T-cell (primary cell): ENCODE measurements around the gene S100PBP. TPM values are rescaled to one million over a fixed set of nuclear protein-coding genes. Genes with fewer than 3 reads are reported as not detected.

Source experiments
- ATAC-seq, 4 experiments: fragments of 200-7000 bp in 3 of 4; fragments of 150-1000 bp in 1 of 4; cut with Tn5 transposase; replicated peaks in 1 of 4; 1 replicate in 3 of 4; 2 replicates in 1 of 4; pipeline ENCODE4 v1.10.0; 2021; ENCODE audit warnings: moderate library complexity in 3 of 4, mild to moderate bottlenecking in 2 of 4, moderate number of reproducible peaks in 1 of 4
- CTCF ChIA-PET, 2 donors: fragments of 300-600 bp; sonication (Branson Sonifier 250); formaldehyde crosslinking; loops; one replicate each; lab custom pipeline; 2022; ENCODE audit warnings: antibody characterized with exemption in 2 of 2; lab: Charles Lee
- POLR2A ChIA-PET, 2 donors: fragments of 300-600 bp; sonication (Branson Sonifier 250); formaldehyde crosslinking; loops; one replicate each; lab custom pipeline; 2022; ENCODE audit warnings: antibody characterized with exemption in 2 of 2; lab: Charles Lee
- DNase-seq, 35 experiments: peaks; one replicate each; pipeline versions ENCODE4 v3.0.0 to v3.0.0-alpha.2; 2013 to 2023
- H3K27ac ChIP-seq: one replicate; pipeline ENCODE4 v1.5.1; 2013; ENCODE audit warnings: low read length
- H3K27me3 ChIP-seq, 2 experiments: replicated peaks in 1 of 2; 1 replicate in 1 of 2; 2 replicates in 1 of 2; pipeline versions ENCODE4 v1.6.1 to v1.7.0; 2013; ENCODE audit warnings: low read length in 1 of 2, mixed read lengths in 1 of 2; ENCODE audit not compliant: control insufficient read depth in 2 of 2, insufficient read depth in 2 of 2; ENCODE audit errors: extremely low read depth in 1 of 2
- H3K36me3 ChIP-seq, 2 donors: 1 replicate in 1 of 2; 2 replicates in 1 of 2; pipeline versions ENCODE4 v1.6.1 to v1.7.0; 2013; ENCODE audit warnings: low read length in 1 of 2; ENCODE audit not compliant: control insufficient read depth in 2 of 2, insufficient read depth in 1 of 2; ENCODE audit errors: extremely low read depth in 1 of 2
- H3K4me1 ChIP-seq, 2 experiments: 1 replicate in 1 of 2; 2 replicates in 1 of 2; pipeline versions ENCODE4 v1.6.1 to v1.7.0; 2013; ENCODE audit warnings: low read length in 2 of 2, mixed read lengths in 1 of 2; ENCODE audit not compliant: insufficient read depth in 2 of 2, control insufficient read depth in 1 of 2; ENCODE audit errors: extremely low read depth in 1 of 2
- H3K4me3 ChIP-seq, 2 donors: 1 replicate in 1 of 2; 2 replicates in 1 of 2; pipeline versions ENCODE4 v1.5.1 to v1.7.0; 2013; ENCODE audit warnings: mild to moderate bottlenecking in 2 of 2, low read length in 1 of 2, moderate library complexity in 1 of 2; ENCODE audit not compliant: control insufficient read depth in 1 of 2; ENCODE audit errors: extremely low read depth in 1 of 2
- H3K9me3 ChIP-seq: 2 replicates; pipeline ENCODE4 v1.7.0; 2013
- H3K27ac Mint-ChIP-seq, 2 donors: one replicate each; pipeline ENCODE4 v1.8.0; 2020 to 2021; ENCODE audit warnings: mild to moderate bottlenecking in 2 of 2, mixed read lengths in 2 of 2
- H3K27me3 Mint-ChIP-seq, 2 donors: one replicate each; pipeline ENCODE4 v1.8.0; 2021 to 2022; ENCODE audit warnings: mixed read lengths in 2 of 2
- H3K36me3 Mint-ChIP-seq: one replicate; pipeline ENCODE4 v1.8.0; 2021; ENCODE audit warnings: mixed read lengths
- H3K4me1 Mint-ChIP-seq, 3 donors: one replicate each; pipeline ENCODE4 v1.8.0; 2020 to 2022; ENCODE audit warnings: mixed read lengths in 3 of 3, mild to moderate bottlenecking in 1 of 3
- H3K4me3 Mint-ChIP-seq, 3 donors: one replicate each; pipeline ENCODE4 v1.8.0; 2020 to 2022; ENCODE audit warnings: mild to moderate bottlenecking in 3 of 3, mixed read lengths in 3 of 3, moderate library complexity in 3 of 3
- H3K9me3 Mint-ChIP-seq, 3 donors: one replicate each; pipeline ENCODE4 v1.8.0; 2020 to 2022; ENCODE audit warnings: mixed read lengths in 3 of 3
- WGBS: methylation state at CpG from one replicate; pipeline ENCODE4 v1.1.5; 2013; ENCODE audit warnings: missing lambda C conversion rate; ENCODE audit not compliant: insufficient coverage; 5-methylcytosine and 5-hydroxymethylcytosine counted together
- total RNA-seq, 35 experiments: library from RNA in 6 of 35; stranded (reverse) in 6 of 35; fragments of 120-200 nt in 1 of 35; gene quantifications; one replicate each; pipeline versions ENCODE4 v1.2.1 to v1.2.4 and lab custom pipeline; 2013 to 2026

Gene S100PBP
- total RNA-seq, 5 donors from 2014 or later (not counting 1 experiment from before 2014, with no cell fraction given), result 46.6 to 77.6 (median 63.6) TPM

GRCh38 chr1:32893198-32894018 lies 76.0 kb downstream of the S100PBP start:
- CTCF ChIA-PET, result no interaction called here
- peaks cover 61 to 73% of the 10 kb centered on the region in 2 donors for H3K27me3 Mint-ChIP-seq
- peak in 2 of 35 experiments; percentile 14 to 20 for DNase-seq
- ATAC-seq, result peak; percentile 13 to 60 (median 34)
- Histone ChIP-seq H3K27ac (no peak overlapping the region), H3K9me3 (no peaks in the 10 kb centered on the region), H3K36me3 (no peaks in the 10 kb centered on the region), H3K4me3 (peak overlapping the region; percentile 39 to 49), H3K4me1 (peaks cover 0 to 15% of the 10 kb centered on the region in 2 experiments), H3K27me3 (peaks cover 5 to 85% of the 10 kb centered on the region in 2 experiments)
- 5% methylated on average over 24 of the region's 58 CpGs for WGBS
- POLR2A ChIA-PET, result no interaction called here
- H3K4me3 Mint-ChIP-seq, result peak overlapping the region; percentile 37 to 81 (median 52)
- no peak overlapping the region for H3K27ac Mint-ChIP-seq
- H3K9me3 Mint-ChIP-seq, result no peaks in the 10 kb centered on the region
- H3K36me3 Mint-ChIP-seq, result no peaks in the 10 kb centered on the region
- H3K4me1 Mint-ChIP-seq, result peaks cover 6 to 14% (median 11%) of the 10 kb centered on the region in 3 donors

GRCh38 chr1:32894019-32894600 lies 76.7 kb downstream of the S100PBP start:
- H3K36me3 Mint-ChIP-seq, result no peaks in the 10 kb centered on the region
- DNase-seq, result no peak

GRCh38 chr1:32894681-32895080 lies 77.2 kb downstream of the S100PBP start:
- H3K36me3 Mint-ChIP-seq, result no peaks in the 10 kb centered on the region
- Histone ChIP-seq H3K9me3 (no peaks in the 10 kb centered on the region), H3K27ac (no peak overlapping the region), H3K27me3 (peaks cover 6 to 90% of the 10 kb centered on the region in 2 experiments), H3K36me3 (no peaks in the 10 kb centered on the region), H3K4me3 (no peak overlapping the region), H3K4me1 (peaks cover 0 to 15% of the 10 kb centered on the region in 2 experiments)
- ATAC-seq (no peak), DNase-seq (no peak)
- WGBS, result 94% methylated on average over 3 of the region's 6 CpGs
- no peak overlapping the region for H3K27ac Mint-ChIP-seq
- ChIA-PET POLR2A (no interaction called here), CTCF (no interaction called here)
- H3K9me3 Mint-ChIP-seq, result no peaks in the 10 kb centered on the region
- H3K4me3 Mint-ChIP-seq, result peak overlapping the region in 1 of 3 donors; percentile 81
- peaks cover 56 to 72% of the 10 kb centered on the region in 2 donors for H3K27me3 Mint-ChIP-seq
- H3K4me1 Mint-ChIP-seq, result peaks cover 6 to 14% (median 11%) of the 10 kb centered on the region in 3 donors

More at GRCh38 chr1:32894019-32894600, 76.7 kb downstream of the S100PBP start:
- Mint-ChIP-seq H3K9me3 (no peaks in the 10 kb centered on the region), H3K4me3 (peak overlapping the region; percentile 37 to 81 (median 52)), H3K4me1 (peaks cover 6 to 14% (median 11%) of the 10 kb centered on the region in 3 donors), H3K27me3 (peaks cover 60 to 72% of the 10 kb centered on the region in 2 donors), H3K27ac (no peak overlapping the region)
- no peak overlapping the region for H3K27ac ChIP-seq
- no peaks in the 10 kb centered on the region for H3K36me3 ChIP-seq
- ChIA-PET POLR2A (no interaction called here), CTCF (no interaction called here)
- H3K9me3 ChIP-seq, result no peaks in the 10 kb centered on the region
- H3K4me1 ChIP-seq, result peaks cover 0 to 15% of the 10 kb centered on the region in 2 experiments
- WGBS, result 61% methylated on average over 3 of the region's 8 CpGs
- H3K4me3 ChIP-seq, result peak overlapping the region in 1 of 2 donors; percentile 40
- H3K27me3 ChIP-seq, result peaks cover 4 to 85% of the 10 kb centered on the region in 2 experiments
- ATAC-seq, result no peak

- no peaks in the 10 kb centered on the region for H3K36me3 Mint-ChIP-seq
- Histone ChIP-seq H3K4me1 (peaks cover 0 to 17% of the 10 kb centered on the region in 2 experiments), H3K27ac (no peak overlapping the region), H3K9me3 (no peaks in the 10 kb centered on the region), H3K4me3 (no peak overlapping the region), H3K36me3 (no peaks in the 10 kb centered on the region), H3K27me3 (peaks cover 9 to 91% of the 10 kb centered on the region in 2 experiments)
- no peak for DNase-seq
- H3K4me3 Mint-ChIP-seq, result no peak overlapping the region
- 95% methylated on average over 17 of the region's 26 CpGs for WGBS
- ChIA-PET POLR2A (no interaction called here), CTCF (no interaction called here)
- no peaks in the 10 kb centered on the region for H3K9me3 Mint-ChIP-seq
- ATAC-seq, result no peak
- peaks cover 55 to 72% of the 10 kb centered on the region in 2 donors for H3K27me3 Mint-ChIP-seq
- no peak overlapping the region for H3K27ac Mint-ChIP-seq
- H3K4me1 Mint-ChIP-seq, result peaks cover 7 to 16% (median 14%) of the 10 kb centered on the region in 3 donors
Observed at GRCh38 chr1:32895325-32896215, 78.1 kb downstream of the S100PBP start.

DNA sequence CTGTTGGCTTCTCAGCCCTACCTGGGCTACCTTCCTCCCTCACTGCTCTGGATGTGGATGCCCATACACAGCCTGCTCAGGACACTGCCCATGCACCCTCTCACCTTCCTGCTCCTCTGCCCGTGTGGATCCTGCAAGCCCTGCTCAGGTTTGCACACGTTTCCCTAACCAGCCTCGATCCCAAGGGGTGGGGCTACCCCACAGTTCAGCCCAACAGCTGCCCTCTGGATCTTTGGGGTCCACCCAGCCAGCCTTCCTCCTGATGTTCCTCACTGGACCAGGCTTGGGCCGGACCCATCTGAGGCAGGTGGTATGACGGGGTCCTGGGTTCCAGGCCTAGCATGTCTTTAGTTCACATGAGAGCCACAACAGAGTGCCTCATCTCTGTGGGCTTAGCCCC lies 79.0 kb downstream of the S100PBP start:
- WGBS, result 87% methylated on average over 4 of the region's 5 CpGs
- H3K27ac Mint-ChIP-seq, result no peak overlapping the region
- no peaks in the 10 kb centered on the region for H3K9me3 Mint-ChIP-seq
- ChIA-PET POLR2A (no interaction called here), CTCF (no interaction called here)
- ATAC-seq, result no peak
- H3K4me1 ChIP-seq, result peaks cover 0 to 23% of the 10 kb centered on the region in 2 experiments
- no peaks in the 10 kb centered on the region for H3K9me3 ChIP-seq
- peaks cover 10 to 19% (median 17%) of the 10 kb centered on the region in 3 donors for H3K4me1 Mint-ChIP-seq
- H3K36me3 ChIP-seq, result no peaks in the 10 kb centered on the region
- H3K36me3 Mint-ChIP-seq, result no peaks in the 10 kb centered on the region
- DNase-seq, result no peak
- no peak overlapping the region for H3K27ac ChIP-seq
- peaks cover 9 to 88% of the 10 kb centered on the region in 2 experiments for H3K27me3 ChIP-seq
- no peak overlapping the region for H3K4me3 Mint-ChIP-seq
- no peak overlapping the region for H3K4me3 ChIP-seq
- H3K27me3 Mint-ChIP-seq, result peaks cover 52 to 66% of the 10 kb centered on the region in 2 donors
